NK-92 treated with Interleukin-12 subunit alpha and Interleukin-12 subunit beta, amount 100 ng/mL, for 24 hours (cell line): Measurements from ENCODE around the gene PEX11B.

Experiments used
- DNase-seq: peaks from one replicate; lab custom pipeline; 2025; lab: John Stamatoyannopoulos, UW

Gene PEX11B

DNA sequence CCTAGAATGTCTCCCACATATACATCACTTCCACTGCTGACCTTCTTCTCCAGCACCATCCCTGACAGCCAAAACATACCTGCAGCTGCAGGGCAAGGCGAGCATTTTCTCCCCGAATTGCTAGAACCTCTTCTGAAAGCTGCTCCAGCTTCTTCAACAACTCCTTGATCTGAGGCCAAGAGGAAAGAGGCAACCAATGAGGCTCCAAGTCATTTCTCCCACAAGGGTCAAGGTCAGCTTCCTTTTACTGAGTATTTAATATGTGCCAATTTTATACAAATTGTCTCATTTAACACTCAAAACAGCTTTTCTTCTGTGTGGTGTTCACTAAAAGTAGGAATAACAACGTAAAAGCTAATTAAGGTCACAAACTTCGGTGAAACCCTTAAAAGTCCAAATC, 50.3 kb downstream of the PEX11B start:
- no peak for DNase-seq

DNA sequence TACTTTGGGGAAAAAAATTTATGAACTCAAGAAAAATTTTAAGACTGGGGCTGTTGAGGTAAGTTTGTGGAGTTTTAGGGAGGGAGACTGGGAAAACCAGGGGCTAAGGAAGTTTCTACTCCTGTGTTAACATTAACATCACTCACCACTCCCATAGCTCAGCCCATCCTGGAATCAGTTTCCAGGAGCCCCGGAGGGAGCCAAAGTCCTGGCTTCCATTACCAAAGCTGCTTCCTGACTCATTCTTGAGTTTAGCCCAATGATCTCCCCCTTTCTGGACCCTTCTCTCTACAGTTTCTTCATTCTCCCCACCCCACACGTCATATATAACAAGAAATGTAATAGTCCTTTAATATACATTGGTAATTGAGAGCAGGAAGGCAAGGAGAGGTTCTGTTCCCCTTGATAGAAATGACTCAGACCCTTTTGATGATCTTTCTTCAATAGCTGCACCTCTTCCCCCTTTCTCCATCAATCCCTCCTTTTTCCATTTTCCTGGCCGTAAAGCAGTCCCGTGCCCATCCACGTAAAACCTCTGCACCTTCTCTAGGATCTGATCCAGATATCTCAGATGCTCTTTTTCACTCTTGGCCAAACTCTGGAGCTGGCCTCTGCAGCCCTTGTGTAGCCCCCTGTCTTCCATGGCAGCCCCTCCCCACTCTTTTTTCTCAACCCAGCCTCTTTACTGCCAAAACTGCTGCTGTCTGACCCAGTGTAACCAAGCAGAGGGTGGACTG, 55.1 kb downstream of the PEX11B start:
- no peak for DNase-seq
